CD4-positive, alpha-beta memory T cell (primary cell): ENCODE measurements around the gene MFN2. TPM values are rescaled to one million over a fixed set of nuclear protein-coding genes. Genes with fewer than 3 reads are reported as not detected.

Experiments used
- CTCF ChIA-PET: fragments of 350-600 bp; sonication (Branson Sonifier 250); formaldehyde crosslinking; loops from one replicate; lab custom pipeline; 2021; ENCODE audit warnings: inconsistent platforms; ENCODE audit not compliant: partially characterized antibody; lab: Charles Lee
- POLR2A ChIA-PET: fragments of 350-600 bp; sonication (Branson Sonifier 250); formaldehyde crosslinking; loops from one replicate; lab custom pipeline; 2021; ENCODE audit not compliant: partially characterized antibody; lab: Charles Lee
- DNase-seq, 5 donors: peaks; one replicate each; pipeline versions ENCODE4 v3.0.0 to v3.0.0-alpha.2; 2020 to 2022; ENCODE audit warnings: mixed read lengths in 1 of 5
- H3K27ac ChIP-seq: one replicate; pipeline ENCODE4 v1.7.0; 2013; ENCODE audit warnings: low read depth, low read length
- H3K27me3 ChIP-seq: 2 replicates; pipeline ENCODE4 v1.7.0; 2013; ENCODE audit warnings: mild to moderate bottlenecking, low read length, moderate library complexity; ENCODE audit not compliant: insufficient read depth
- H3K36me3 ChIP-seq: 2 replicates; pipeline ENCODE4 v1.7.0; 2013; ENCODE audit warnings: mild to moderate bottlenecking, low read length, moderate library complexity; ENCODE audit not compliant: insufficient read depth
- H3K4me1 ChIP-seq: 2 replicates; pipeline ENCODE4 v1.7.0; 2013; ENCODE audit warnings: mild to moderate bottlenecking, low read length, moderate library complexity; ENCODE audit not compliant: insufficient read depth
- H3K4me3 ChIP-seq, 2 donors: one replicate each; pipeline ENCODE4 v1.7.0; 2013; ENCODE audit warnings: low read length in 2 of 2, mild to moderate bottlenecking in 1 of 2
- H3K9me3 ChIP-seq, 2 donors: one replicate each; pipeline ENCODE4 v1.7.0; 2013; ENCODE audit warnings: low read length in 2 of 2, control low read depth in 1 of 2; ENCODE audit not compliant: control insufficient read depth in 1 of 2
- H3K27ac Mint-ChIP-seq, 7 donors: one replicate each; pipeline ENCODE4 v1.8.0; 2020 to 2021; ENCODE audit warnings: mixed read lengths in 7 of 7, mild to moderate bottlenecking in 6 of 7, inconsistent platforms in 3 of 7, moderate library complexity in 3 of 7
- H3K27me3 Mint-ChIP-seq, 2 donors: one replicate each; pipeline ENCODE4 v1.8.0; 2020 to 2021; ENCODE audit warnings: mixed read lengths in 2 of 2
- H3K36me3 Mint-ChIP-seq, 2 donors: one replicate each; pipeline ENCODE4 v1.8.0; 2020 to 2021; ENCODE audit warnings: mixed read lengths in 2 of 2, inconsistent platforms in 1 of 2, mild to moderate bottlenecking in 1 of 2
- H3K4me1 Mint-ChIP-seq, 4 donors: one replicate each; pipeline ENCODE4 v1.8.0; 2020 to 2021; ENCODE audit warnings: mixed read lengths in 4 of 4, mild to moderate bottlenecking in 1 of 4
- H3K4me3 Mint-ChIP-seq, 8 donors: one replicate each; pipeline ENCODE4 v1.8.0; 2020 to 2021; ENCODE audit warnings: mixed read lengths in 8 of 8, mild to moderate bottlenecking in 7 of 8, moderate library complexity in 6 of 8, inconsistent platforms in 3 of 8
- H3K9me3 Mint-ChIP-seq, 8 donors: one replicate each; pipeline ENCODE4 v1.8.0; 2020 to 2021; ENCODE audit warnings: mixed read lengths in 8 of 8, mild to moderate bottlenecking in 5 of 8, inconsistent platforms in 3 of 8, moderate library complexity in 1 of 8
- intact Hi-C: fragments of 100-400 bp; cut with micrococcal nuclease; formaldehyde crosslinking; loops from one replicate; pipeline ENCODE4 v1.15.1; 2023
- polyA plus RNA-seq, 2 donors: library from polyadenylated mRNA; unstranded; fragments of 300-500 nt; fragmentation: Illumina TruSeq; gene quantifications; one replicate each; pipeline ENCODE4 v1.2.3, GENCODE V29; 2021
- total RNA-seq, 2 experiments: library from RNA; stranded (reverse); gene quantifications; one replicate each; pipeline ENCODE4 v1.2.3, GENCODE V29; 2021

Gene MFN2
- total and polyA plus RNA-seq, 4 experiments from 2014 or later: 29.0 to 53.7 (median 36.8) TPM

- peaks cover 6 to 17% (median 11%) of the 10 kb centered on the region in 4 donors for H3K4me1 Mint-ChIP-seq
- CTCF ChIA-PET: interaction anchor here (1.0 kb wide), 1 partner anchor 25 kb away, joined by 3 read pairs; no protein-coding TSS in a partner anchor
These were observed 73.7 kb downstream of the MFN2 start for GRCh38 chr1:12053752-12054548.

GRCh38 chr1:12055259-12055658 is 75.0 kb downstream of the MFN2 start:
- no peaks in the 10 kb centered on the region for H3K9me3 ChIP-seq
- H3K4me1 Mint-ChIP-seq: peaks cover 6 to 17% (median 11%) of the 10 kb centered on the region in 4 donors
- intact Hi-C loops: no loop called here
- no peak overlapping the region for H3K4me3 Mint-ChIP-seq
- H3K36me3 Mint-ChIP-seq: no peaks in the 10 kb centered on the region
- H3K4me1 ChIP-seq: peaks cover 10% of the 10 kb centered on the region
- H3K36me3 ChIP-seq: no peaks in the 10 kb centered on the region
- DNase-seq: no peak
- H3K27me3 ChIP-seq: no peaks in the 10 kb centered on the region
- no peak overlapping the region for H3K27ac ChIP-seq
- CTCF ChIA-PET: no interaction called here
- peaks cover 0 to 2% of the 10 kb centered on the region in 2 donors for H3K27me3 Mint-ChIP-seq
- no peak overlapping the region for H3K4me3 ChIP-seq
- POLR2A ChIA-PET: no interaction called here
- no peaks in the 10 kb centered on the region for H3K9me3 Mint-ChIP-seq
- no peak overlapping the region for H3K27ac Mint-ChIP-seq

More at GRCh38 chr1:12053752-12054548, 73.7 kb downstream of the MFN2 start:
- H3K27ac Mint-ChIP-seq: peak overlapping the region in 1 of 7 donors; percentile 48
- H3K9me3 Mint-ChIP-seq: no peaks in the 10 kb centered on the region
- DNase-seq: no peak
- H3K27me3 Mint-ChIP-seq: peaks cover 0 to 2% of the 10 kb centered on the region in 2 donors
- no peaks in the 10 kb centered on the region for H3K9me3 ChIP-seq
- peaks cover 10% of the 10 kb centered on the region for H3K4me1 ChIP-seq
- H3K4me3 Mint-ChIP-seq: no peak overlapping the region
- H3K27me3 ChIP-seq: no peaks in the 10 kb centered on the region
- no peaks in the 10 kb centered on the region for H3K36me3 ChIP-seq
- H3K4me3 ChIP-seq: no peak overlapping the region
- H3K36me3 Mint-ChIP-seq: no peaks in the 10 kb centered on the region
- intact Hi-C loops: no loop called here
- POLR2A ChIA-PET: no interaction called here
- no peak overlapping the region for H3K27ac ChIP-seq

- Mint-ChIP-seq H3K27me3 (peaks cover 0 to 2% of the 10 kb centered on the region in 2 donors), H3K27ac (no peak overlapping the region), H3K4me3 (peak overlapping the region in 1 of 8 donors; percentile 51), H3K4me1 (peaks cover 6 to 17% (median 11%) of the 10 kb centered on the region in 4 donors), H3K9me3 (no peaks in the 10 kb centered on the region), H3K36me3 (no peaks in the 10 kb centered on the region)
- Histone ChIP-seq H3K9me3 (no peaks in the 10 kb centered on the region), H3K4me3 (no peak overlapping the region), H3K27ac (no peak overlapping the region), H3K27me3 (no peaks in the 10 kb centered on the region), H3K4me1 (peaks cover 10% of the 10 kb centered on the region), H3K36me3 (no peaks in the 10 kb centered on the region)
- ChIA-PET POLR2A (no interaction called here), CTCF (no interaction called here)
- DNase-seq: no peak
- intact Hi-C loops: no loop called here
These were observed 76.1 kb downstream of the MFN2 start for GRCh38 chr1:12056331-12056841.

GRCh38 chr1:12057382-12057781 is 77.1 kb downstream of the MFN2 start:
- H3K4me3 ChIP-seq: no peak overlapping the region
- H3K36me3 ChIP-seq: no peaks in the 10 kb centered on the region
- Mint-ChIP-seq H3K36me3 (no peaks in the 10 kb centered on the region), H3K4me3 (no peak overlapping the region), H3K27ac (no peak overlapping the region), H3K9me3 (no peaks in the 10 kb centered on the region), H3K27me3 (peaks cover 0 to 2% of the 10 kb centered on the region in 2 donors), H3K4me1 (peaks cover 3 to 11% (median 4%) of the 10 kb centered on the region in 4 donors)
- no peak overlapping the region for H3K27ac ChIP-seq
- no peaks in the 10 kb centered on the region for H3K9me3 ChIP-seq
- no peak for DNase-seq
- intact Hi-C loops: no loop called here
- CTCF ChIA-PET: no interaction called here
- H3K4me1 ChIP-seq: peaks cover 4% of the 10 kb centered on the region
- no peaks in the 10 kb centered on the region for H3K27me3 ChIP-seq
- POLR2A ChIA-PET: no interaction called here

GRCh38 chr1:12057940-12058687 is 77.9 kb downstream of the MFN2 start:
- ChIA-PET POLR2A (no interaction called here), CTCF (no interaction called here)
- DNase-seq: no peak
- Mint-ChIP-seq H3K4me1 (peaks cover 4 to 9% (median 5%) of the 10 kb centered on the region in 4 donors), H3K9me3 (no peaks in the 10 kb centered on the region), H3K36me3 (no peaks in the 10 kb centered on the region), H3K27me3 (peaks cover under 1 to 7% of the 10 kb centered on the region in 2 donors), H3K4me3 (no peak overlapping the region), H3K27ac (no peak overlapping the region)
- H3K36me3 ChIP-seq: no peaks in the 10 kb centered on the region
- H3K27ac ChIP-seq: no peak overlapping the region
- no peaks in the 10 kb centered on the region for H3K9me3 ChIP-seq
- H3K27me3 ChIP-seq: no peaks in the 10 kb centered on the region
- H3K4me1 ChIP-seq: peaks cover 3% of the 10 kb centered on the region
- H3K4me3 ChIP-seq: no peak overlapping the region
- intact Hi-C loops: no loop called here

- H3K27ac Mint-ChIP-seq: no peak overlapping the region
- CTCF ChIA-PET: no interaction called here
These were observed 79.0 kb downstream of the MFN2 start for GRCh38 chr1:12059226-12059625.

More at GRCh38 chr1:12059226-12059625, 79.0 kb downstream of the MFN2 start:
- Mint-ChIP-seq H3K4me1 (peaks cover 12 to 19% (median 14%) of the 10 kb centered on the region in 4 donors), H3K36me3 (no peaks in the 10 kb centered on the region), H3K27me3 (peaks cover 8 to 13% of the 10 kb centered on the region in 2 donors), H3K4me3 (no peak overlapping the region), H3K9me3 (peaks cover 0 to 2% (median 0%) of the 10 kb centered on the region in 8 donors)
- H3K4me3 ChIP-seq: no peak overlapping the region
- no peak for DNase-seq
- no peaks in the 10 kb centered on the region for H3K36me3 ChIP-seq
- H3K9me3 ChIP-seq: no peaks in the 10 kb centered on the region
- no peak overlapping the region for H3K27ac ChIP-seq
- POLR2A ChIA-PET: no interaction called here
- peaks cover 15% of the 10 kb centered on the region for H3K4me1 ChIP-seq
- intact Hi-C loops: no loop called here
- peaks cover 2% of the 10 kb centered on the region for H3K27me3 ChIP-seq
